WTC11 (cell line): Measurements from ENCODE around the gene PPM1B.

Experiments
- ELF4 ChIP-seq: sonication (generic); formaldehyde crosslinking; IDR thresholded peaks from 2 replicates; pipeline ENCODE4 v1.8.1; 2022; ENCODE audit warnings: low read depth, mild to moderate bottlenecking, moderate library complexity, missing genetic modification reagents
- ESRRA ChIP-seq: sonication (generic); formaldehyde crosslinking; IDR thresholded peaks from 2 replicates; pipeline ENCODE4 v1.8.1; 2022; ENCODE audit warnings: mild to moderate bottlenecking, missing genetic modification reagents, borderline replicate concordance
- GABPB1 ChIP-seq: sonication (generic); formaldehyde crosslinking; IDR thresholded peaks from 2 replicates; pipeline ENCODE4 v1.8.1; 2023; ENCODE audit warnings: mild to moderate bottlenecking, missing genetic modification reagents
- NFATC4 ChIP-seq: fragments of 250-450 bp; sonication (Bioruptor Pico); IDR thresholded peaks from 2 replicates; pipeline ENCODE4 v1.9.0; 2021; ENCODE audit warnings: mild to moderate bottlenecking
- NR1H2 ChIP-seq: sonication (generic); formaldehyde crosslinking; IDR thresholded peaks from 2 replicates; pipeline ENCODE4 v1.9.0; 2021; ENCODE audit warnings: mild to moderate bottlenecking, moderate library complexity, missing genetic modification reagents
- ZNF416 ChIP-seq: fragments of 250-450 bp; sonication (Bioruptor Pico); IDR thresholded peaks from 2 replicates; pipeline ENCODE4 v1.9.0; 2021; ENCODE audit warnings: mild to moderate bottlenecking, inconsistent platforms
- ZNF423 ChIP-seq: fragments of 250-450 bp; sonication (Bioruptor Pico); IDR thresholded peaks from 2 replicates; pipeline ENCODE4 v2.1.2; 2022; ENCODE audit warnings: mild to moderate bottlenecking, moderate library complexity
- TF ChIP-seq, protein P1 (sequence below): fragments of 200-600 bp; IDR thresholded peaks from 2 replicates; pipeline ENCODE4 v1.8.0; 2022; ENCODE audit warnings: antibody characterized with exemption
- TF ChIP-seq, protein P2 (sequence below): sonication (generic); formaldehyde crosslinking; IDR thresholded peaks from 2 replicates; pipeline ENCODE4 v1.8.1; 2022; ENCODE audit warnings: mild to moderate bottlenecking, missing genetic modification reagents, moderate library complexity, borderline replicate concordance

DNA sequence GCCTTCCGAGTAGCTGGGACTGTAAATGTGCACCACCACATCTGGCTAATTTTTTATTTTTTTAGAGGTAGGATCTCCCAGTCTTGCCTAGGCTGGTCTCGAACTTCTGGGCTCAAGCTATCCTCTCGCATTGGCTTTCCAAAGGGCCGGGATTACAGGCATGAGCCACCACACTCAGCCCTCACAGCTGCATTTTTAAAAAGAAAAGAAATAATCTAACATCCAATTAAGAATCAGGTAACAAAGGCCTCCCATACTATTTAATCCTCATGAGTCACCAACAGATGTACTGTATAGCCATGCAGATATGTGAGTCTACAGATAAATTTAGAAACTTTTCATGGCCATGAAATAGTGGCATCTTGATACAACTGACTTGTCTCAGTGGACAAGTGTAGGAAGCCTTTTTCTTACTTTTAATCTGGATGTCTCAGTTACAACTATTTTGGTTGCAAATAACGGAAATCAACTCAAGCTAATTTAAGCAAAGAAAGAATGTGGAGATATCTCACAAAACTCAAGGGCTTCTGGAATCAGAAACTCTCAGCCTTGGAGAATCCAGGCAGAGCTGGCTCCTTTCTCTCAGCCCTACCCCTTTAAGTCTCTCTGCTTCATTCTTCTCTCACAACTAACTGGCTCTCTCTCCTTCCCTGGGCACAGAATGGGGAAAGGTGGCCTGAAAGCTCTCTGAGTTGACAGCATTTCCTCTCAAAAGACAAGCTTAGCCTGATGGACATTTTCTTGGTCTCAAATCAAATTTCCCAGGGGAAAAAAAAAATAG is 12.8 kb upstream of the PPM1B start:
- TF ChIP-seq ZNF416 (CRISPR knock-in tag): no peak
- TF ChIP-seq, protein P1, sequence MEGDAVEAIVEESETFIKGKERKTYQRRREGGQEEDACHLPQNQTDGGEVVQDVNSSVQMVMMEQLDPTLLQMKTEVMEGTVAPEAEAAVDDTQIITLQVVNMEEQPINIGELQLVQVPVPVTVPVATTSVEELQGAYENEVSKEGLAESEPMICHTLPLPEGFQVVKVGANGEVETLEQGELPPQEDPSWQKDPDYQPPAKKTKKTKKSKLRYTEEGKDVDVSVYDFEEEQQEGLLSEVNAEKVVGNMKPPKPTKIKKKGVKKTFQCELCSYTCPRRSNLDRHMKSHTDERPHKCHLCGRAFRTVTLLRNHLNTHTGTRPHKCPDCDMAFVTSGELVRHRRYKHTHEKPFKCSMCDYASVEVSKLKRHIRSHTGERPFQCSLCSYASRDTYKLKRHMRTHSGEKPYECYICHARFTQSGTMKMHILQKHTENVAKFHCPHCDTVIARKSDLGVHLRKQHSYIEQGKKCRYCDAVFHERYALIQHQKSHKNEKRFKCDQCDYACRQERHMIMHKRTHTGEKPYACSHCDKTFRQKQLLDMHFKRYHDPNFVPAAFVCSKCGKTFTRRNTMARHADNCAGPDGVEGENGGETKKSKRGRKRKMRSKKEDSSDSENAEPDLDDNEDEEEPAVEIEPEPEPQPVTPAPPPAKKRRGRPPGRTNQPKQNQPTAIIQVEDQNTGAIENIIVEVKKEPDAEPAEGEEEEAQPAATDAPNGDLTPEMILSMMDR: no peak
- TF ChIP-seq ELF4 (CRISPR knock-in tag): no peak
- TF ChIP-seq ZNF423 (CRISPR knock-in tag): no peak
- no peak for TF ChIP-seq ESRRA (CRISPR knock-in tag)
- TF ChIP-seq NFATC4 (CRISPR knock-in tag): no peak
- no peak for TF ChIP-seq GABPB1 (CRISPR knock-in tag)
- TF ChIP-seq NR1H2: no peak
- TF ChIP-seq, protein P2, sequence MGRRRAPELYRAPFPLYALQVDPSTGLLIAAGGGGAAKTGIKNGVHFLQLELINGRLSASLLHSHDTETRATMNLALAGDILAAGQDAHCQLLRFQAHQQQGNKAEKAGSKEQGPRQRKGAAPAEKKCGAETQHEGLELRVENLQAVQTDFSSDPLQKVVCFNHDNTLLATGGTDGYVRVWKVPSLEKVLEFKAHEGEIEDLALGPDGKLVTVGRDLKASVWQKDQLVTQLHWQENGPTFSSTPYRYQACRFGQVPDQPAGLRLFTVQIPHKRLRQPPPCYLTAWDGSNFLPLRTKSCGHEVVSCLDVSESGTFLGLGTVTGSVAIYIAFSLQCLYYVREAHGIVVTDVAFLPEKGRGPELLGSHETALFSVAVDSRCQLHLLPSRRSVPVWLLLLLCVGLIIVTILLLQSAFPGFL (CRISPR knock-in tag): no peak
